ENCODE measurements around the gene MLLT3. TPM values are rescaled to one million over a fixed set of nuclear protein-coding genes. Genes with fewer than 3 reads are reported as not detected.

The MLLT3 gene
- total and polyA plus RNA-seq, 8 donors, result 6.5 to 48.7 (median 24.4) TPM

DNA sequence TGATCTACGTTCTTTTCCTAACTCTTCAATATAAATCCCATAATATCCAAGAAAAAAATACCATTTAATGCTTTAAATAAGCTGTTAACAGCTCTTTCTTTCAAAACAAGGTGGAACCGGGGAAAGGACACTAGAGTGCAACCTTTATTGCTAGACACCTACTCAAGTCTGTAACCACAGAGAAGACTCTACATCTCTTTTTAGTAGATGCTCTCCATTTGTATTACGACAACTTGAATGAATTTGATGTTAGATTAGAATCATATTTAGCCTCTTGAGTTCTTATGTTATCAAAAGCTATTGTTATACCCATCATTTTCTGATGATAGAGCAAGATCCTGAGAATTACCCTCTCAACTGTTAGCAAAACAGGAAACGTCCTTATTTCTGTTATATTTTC, 246.3 kb downstream of the MLLT3 start:
- H3K27ac ChIP-seq, result no peak overlapping the region
- H3K4me3 ChIP-seq, result no peak overlapping the region
- no peaks in the 10 kb centered on the region for H3K27me3 ChIP-seq
- peaks cover 0 to 4% (median 0%) of the 10 kb centered on the region in 4 donors for H3K4me1 ChIP-seq
- intact Hi-C loops (cut with DNase I; ENCODE audit: low total_unique reads), result no loop called here
- TF ChIP-seq POLR2AphosphoS5 (IDR thresholded peaks at IDR 0.05) (no peak), POLR2A (IDR thresholded peaks at IDR 0.05) (no peak), CTCF (IDR thresholded peaks at IDR 0.05) (no peak), EP300 (IDR thresholded peaks at IDR 0.05) (no peak)
- no peaks in the 10 kb centered on the region for H3K9me3 ChIP-seq
- 88 to 95% (median 90%) methylated on average over 4 of the region's 4 CpGs for WGBS, 5 donors
- no peak for DNase-seq
- no peaks in the 10 kb centered on the region for H3K36me3 ChIP-seq

GRCh38 chr9:20373263-20373662, 249.0 kb downstream of the MLLT3 start:
- no peak for DNase-seq
- H3K9me3 ChIP-seq, result no peaks in the 10 kb centered on the region
- no peaks in the 10 kb centered on the region for H3K27me3 ChIP-seq
- 75 to 90% (median 77%) methylated on average over 1 of the region's 1 CpG for WGBS, 5 donors
- H3K4me3 ChIP-seq, result no peak overlapping the region
- intact Hi-C loops (cut with DNase I; ENCODE audit: low total_unique reads), result no loop called here
- H3K27ac ChIP-seq, result no peak overlapping the region
- TF ChIP-seq POLR2AphosphoS5 (IDR thresholded peaks at IDR 0.05) (no peak), POLR2A (IDR thresholded peaks at IDR 0.05) (no peak), EP300 (IDR thresholded peaks at IDR 0.05) (no peak), CTCF (IDR thresholded peaks at IDR 0.05) (no peak)
- H3K4me1 ChIP-seq, result peaks cover 0 to 4% (median 0%) of the 10 kb centered on the region in 4 donors
- no peaks in the 10 kb centered on the region for H3K36me3 ChIP-seq

DNA sequence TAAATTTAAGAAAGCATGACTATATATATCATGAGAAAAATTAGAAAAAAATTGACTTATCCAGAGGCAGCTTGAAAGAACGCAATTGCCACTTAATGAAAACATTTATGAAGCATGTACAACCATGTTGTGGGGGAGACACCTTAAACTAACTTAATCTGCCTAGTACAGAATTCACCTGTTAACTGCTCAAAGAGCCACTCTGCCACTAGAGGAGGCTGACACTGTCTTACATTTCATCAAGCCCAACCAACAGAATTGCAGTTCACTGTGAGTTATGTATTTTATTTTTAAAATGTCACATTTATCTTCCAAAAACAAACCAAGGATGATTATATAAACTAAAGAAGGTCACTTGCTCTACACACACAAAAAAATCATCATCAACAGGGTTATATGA, 252.9 kb downstream of the MLLT3 start:
- 95 to 100% (median 98%) methylated on average over 1 of the region's 1 CpG for WGBS, 5 donors
- DNase-seq, result no peak
- peaks cover 0 to 8% (median 4%) of the 10 kb centered on the region in 4 donors for H3K4me1 ChIP-seq
- H3K27me3 ChIP-seq, result no peaks in the 10 kb centered on the region
- intact Hi-C loops (cut with DNase I; ENCODE audit: low total_unique reads), result no loop called here
- H3K36me3 ChIP-seq, result no peaks in the 10 kb centered on the region
- no peak overlapping the region for H3K27ac ChIP-seq
- H3K4me3 ChIP-seq, result no peak overlapping the region
- H3K9me3 ChIP-seq, result no peaks in the 10 kb centered on the region
- TF ChIP-seq EP300 (IDR thresholded peaks at IDR 0.05), result no peak
- no peak for TF ChIP-seq POLR2A (IDR thresholded peaks at IDR 0.05)
- TF ChIP-seq POLR2AphosphoS5 (IDR thresholded peaks at IDR 0.05), result no peak
- no peak for TF ChIP-seq CTCF (IDR thresholded peaks at IDR 0.05)

DNA sequence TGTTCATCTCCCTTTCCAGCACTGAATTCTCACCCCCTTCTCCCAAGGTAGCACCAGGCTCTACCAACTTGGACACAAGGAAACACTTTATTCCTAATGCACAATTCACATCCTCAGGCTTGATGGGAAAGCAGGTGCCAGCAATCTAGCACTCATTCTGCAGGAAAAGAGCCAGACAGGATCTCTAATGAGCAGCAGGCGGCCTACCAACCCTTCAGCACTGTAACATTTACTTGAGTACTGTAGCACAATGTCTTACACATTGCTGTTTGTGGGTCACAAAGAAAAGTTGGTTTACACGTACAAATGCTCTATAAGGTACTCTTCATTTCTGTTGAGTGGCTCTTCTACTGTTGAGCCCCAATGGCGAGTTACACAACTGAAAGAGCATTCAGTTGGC, 254.4 kb downstream of the MLLT3 start:
- intact Hi-C loops (cut with DNase I; ENCODE audit: low total_unique reads), result no loop called here
- Histone ChIP-seq H3K9me3 (no peaks in the 10 kb centered on the region), H3K27me3 (no peaks in the 10 kb centered on the region), H3K4me1 (peaks cover 0 to 13% (median 6%) of the 10 kb centered on the region in 4 donors), H3K36me3 (peaks cover 0 to 7% (median 7%) of the 10 kb centered on the region in 4 donors), H3K4me3 (no peak overlapping the region), H3K27ac (no peak overlapping the region)
- 91 to 100% (median 96%) methylated on average over 3 of the region's 3 CpGs for WGBS, 5 donors
- no peak for TF ChIP-seq POLR2A (IDR thresholded peaks at IDR 0.05)
- TF ChIP-seq EP300 (IDR thresholded peaks at IDR 0.05), result no peak
- TF ChIP-seq POLR2AphosphoS5 (IDR thresholded peaks at IDR 0.05), result no peak
- no peak for TF ChIP-seq CTCF (IDR thresholded peaks at IDR 0.05)
- DNase-seq, result no peak
